GM12873 (cell line): ENCODE measurements around the gene TRIM2.

Source experiments
- CTCF ChIP-seq: IDR thresholded peaks from 2 replicates; pipeline ENCODE4 v1.5.1; 2012; ENCODE audit warnings: low read depth, mild to moderate bottlenecking, moderate library complexity, low read length, control low read depth; ENCODE audit not compliant: insufficient read depth; ENCODE audit errors: missing control alignments

Gene TRIM2

GRCh38 chr4:153238135-153238919, 34.1 kb downstream of the TRIM2 start:
- no peak for TF ChIP-seq CTCF

- no peak for TF ChIP-seq CTCF
These were observed 35.2 kb downstream of the TRIM2 start for GRCh38 chr4:153239409-153239808.

- no peak for TF ChIP-seq CTCF
These were observed 37.1 kb downstream of the TRIM2 start for GRCh38 chr4:153241295-153241694.

GRCh38 chr4:153241970-153242838, 38.0 kb downstream of the TRIM2 start:
- TF ChIP-seq CTCF: no peak

GRCh38 chr4:153242839-153243324, 38.6 kb downstream of the TRIM2 start:
- no peak for TF ChIP-seq CTCF

- no peak for TF ChIP-seq CTCF
These were observed 39.2 kb downstream of the TRIM2 start for GRCh38 chr4:153243468-153243867.

GRCh38 chr4:153244969-153245368, 40.7 kb downstream of the TRIM2 start:
- no peak for TF ChIP-seq CTCF
